ENCODE results near the gene CCER1.

The CCER1 gene

DNA sequence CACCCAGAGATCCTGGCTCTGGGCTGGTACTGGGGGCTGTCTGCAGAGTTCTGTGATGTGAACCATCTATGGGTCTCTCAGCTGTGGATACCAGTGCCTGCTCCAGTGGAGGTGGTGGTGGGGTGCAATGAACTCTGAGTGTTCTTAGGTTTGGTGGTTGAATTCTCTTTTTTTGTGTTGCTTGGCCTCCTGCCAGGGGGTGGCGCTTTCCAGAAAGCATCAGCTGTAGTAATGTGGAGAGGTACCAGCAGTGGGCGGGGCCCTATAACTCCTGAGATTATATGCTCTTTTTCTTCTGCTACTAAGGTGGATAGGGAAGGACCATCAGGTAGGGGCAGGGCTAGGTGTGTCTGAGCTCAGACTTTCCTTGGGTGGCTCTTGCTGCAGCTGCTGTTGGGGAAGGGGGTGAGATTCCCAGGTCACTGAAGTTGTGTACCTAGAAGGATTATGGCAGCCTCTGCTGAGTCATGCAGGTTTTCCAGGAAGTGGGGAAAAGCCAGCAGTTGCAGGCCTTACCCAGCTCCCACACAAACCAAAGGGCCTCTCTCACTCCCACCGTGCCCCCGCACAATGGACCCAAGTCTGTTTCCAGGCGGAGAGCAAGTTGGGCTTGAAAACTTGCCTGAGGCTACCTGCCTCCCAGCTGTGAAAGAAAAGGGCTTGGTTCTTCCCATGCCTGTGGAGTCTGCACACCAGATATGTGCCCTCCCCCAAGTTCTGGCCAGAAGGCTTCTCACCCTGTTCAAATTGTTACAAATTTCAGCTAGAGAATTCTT lies 18.6 kb downstream of the CCER1 start:
- H3K4me3 ChIP-seq (ENCODE audit: low read length) = no peak overlapping the region
- H3K4me1 ChIP-seq (ENCODE audit: insufficient read depth, low read length) = no peaks in the 10 kb centered on the region
- no peaks in the 10 kb centered on the region for H3K9me3 ChIP-seq (ENCODE audit: low read length)
- H3K36me3 ChIP-seq (ENCODE audit: insufficient read depth, low read length) = no peaks in the 10 kb centered on the region
- no peaks in the 10 kb centered on the region for H3K27me3 ChIP-seq (ENCODE audit: insufficient read depth, low read length)
- H2AFZ ChIP-seq (ENCODE audit: low read depth, low read length) = no peak overlapping the region

DNA sequence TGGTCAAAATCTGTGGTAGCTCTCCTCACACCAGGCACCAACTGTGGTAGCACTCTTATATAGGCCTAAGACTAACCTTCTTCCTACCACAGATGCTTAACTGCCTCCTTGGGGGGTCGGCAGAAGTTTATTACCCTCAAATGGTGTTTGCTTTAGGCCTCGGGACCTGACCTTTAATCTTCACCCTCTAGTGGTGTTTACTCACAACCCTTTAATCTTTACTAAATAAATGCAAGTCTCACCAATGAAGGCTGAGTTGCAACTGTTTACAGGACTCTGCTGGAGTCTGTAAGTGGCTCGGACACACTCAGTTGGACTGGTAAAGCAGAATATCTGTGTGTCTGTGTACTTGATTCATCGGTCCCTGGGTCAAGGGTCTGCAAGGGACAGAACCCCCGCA lies 29.4 kb downstream of the CCER1 start:
- Histone ChIP-seq H3K27me3 (ENCODE audit: insufficient read depth, low read length) (no peaks in the 10 kb centered on the region), H3K4me3 (ENCODE audit: low read length) (no peak overlapping the region), H3K4me1 (ENCODE audit: insufficient read depth, low read length) (no peaks in the 10 kb centered on the region), H3K9me3 (ENCODE audit: low read length) (no peaks in the 10 kb centered on the region), H3K36me3 (ENCODE audit: insufficient read depth, low read length) (no peaks in the 10 kb centered on the region), H2AFZ (ENCODE audit: low read depth, low read length) (no peak overlapping the region)

DNA sequence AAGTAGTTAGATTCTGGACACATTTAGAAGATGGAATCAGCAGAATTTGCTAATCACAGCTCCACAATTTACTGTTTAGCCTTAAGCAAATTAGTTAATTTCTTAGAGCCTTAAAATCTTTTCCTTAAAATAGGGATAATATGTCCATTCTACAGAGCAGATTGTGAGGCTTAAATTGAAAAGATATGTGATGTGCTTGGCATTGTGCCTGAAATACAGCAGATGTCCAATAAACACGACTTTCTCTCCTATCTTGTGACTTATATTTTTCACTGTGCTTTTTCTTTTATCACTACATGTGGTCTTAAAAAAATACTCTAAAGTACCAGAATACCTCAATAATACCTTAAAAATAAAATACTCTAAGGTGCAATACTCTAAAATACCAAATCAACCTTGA lies 30.6 kb downstream of the CCER1 start:
- Histone ChIP-seq H3K9me3 (ENCODE audit: low read length) (no peaks in the 10 kb centered on the region), H3K4me1 (ENCODE audit: insufficient read depth, low read length) (no peaks in the 10 kb centered on the region), H3K27me3 (ENCODE audit: insufficient read depth, low read length) (no peaks in the 10 kb centered on the region), H3K4me3 (ENCODE audit: low read length) (no peak overlapping the region), H2AFZ (ENCODE audit: low read depth, low read length) (no peak overlapping the region), H3K36me3 (ENCODE audit: insufficient read depth, low read length) (no peaks in the 10 kb centered on the region)

DNA sequence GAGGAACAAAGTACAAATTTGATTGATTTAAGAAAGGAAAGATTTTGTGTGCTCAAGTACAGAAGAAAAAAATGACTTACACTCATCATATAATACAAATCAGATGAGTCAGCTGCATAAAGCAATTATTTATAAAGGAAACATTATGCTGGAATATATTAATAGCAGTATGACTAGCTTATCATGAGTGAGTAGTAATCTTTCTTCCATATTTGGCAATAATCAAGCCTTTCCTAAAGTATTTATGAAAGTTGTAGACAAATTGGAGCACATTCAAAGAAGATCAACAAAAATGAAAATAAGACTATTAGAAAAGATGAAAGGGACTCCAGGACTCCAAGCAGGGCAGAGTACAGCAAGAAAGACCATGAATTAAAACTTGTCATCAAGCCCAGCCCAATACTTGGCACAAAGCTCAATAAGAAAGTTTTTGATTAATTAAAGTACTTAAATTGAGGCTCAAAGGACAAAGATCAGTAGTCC lies 32.8 kb downstream of the CCER1 start:
- H3K27me3 ChIP-seq (ENCODE audit: insufficient read depth, low read length) = no peaks in the 10 kb centered on the region
- H3K9me3 ChIP-seq (ENCODE audit: low read length) = no peaks in the 10 kb centered on the region
- no peaks in the 10 kb centered on the region for H3K4me1 ChIP-seq (ENCODE audit: insufficient read depth, low read length)
- no peak overlapping the region for H3K4me3 ChIP-seq (ENCODE audit: low read length)
- H3K36me3 ChIP-seq (ENCODE audit: insufficient read depth, low read length) = no peaks in the 10 kb centered on the region
- no peak overlapping the region for H2AFZ ChIP-seq (ENCODE audit: low read depth, low read length)

DNA sequence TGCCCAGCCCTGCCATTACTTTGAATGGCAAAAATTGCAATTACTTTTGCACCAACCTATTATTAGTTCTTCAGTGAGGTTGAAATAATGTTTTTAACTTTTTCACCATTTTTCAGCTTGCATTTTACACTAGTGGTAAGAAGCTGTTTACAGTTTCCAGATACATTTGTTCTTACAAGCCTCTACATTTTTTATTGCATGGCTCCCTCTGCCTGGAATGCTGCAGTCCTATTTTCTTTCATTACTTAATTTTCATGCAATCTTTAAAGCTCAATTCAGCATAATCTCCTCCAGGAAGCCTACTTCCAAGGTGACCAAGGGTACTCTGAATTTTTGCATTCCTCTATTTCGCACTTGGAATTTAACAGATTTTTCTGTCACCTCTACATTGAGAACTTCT lies 33.4 kb downstream of the CCER1 start:
- no peak overlapping the region for H3K4me3 ChIP-seq (ENCODE audit: low read length)
- no peaks in the 10 kb centered on the region for H3K27me3 ChIP-seq (ENCODE audit: insufficient read depth, low read length)
- H3K4me1 ChIP-seq (ENCODE audit: insufficient read depth, low read length) = no peaks in the 10 kb centered on the region
- H3K36me3 ChIP-seq (ENCODE audit: insufficient read depth, low read length) = no peaks in the 10 kb centered on the region
- H2AFZ ChIP-seq (ENCODE audit: low read depth, low read length) = no peak overlapping the region
- H3K9me3 ChIP-seq (ENCODE audit: low read length) = no peaks in the 10 kb centered on the region

DNA sequence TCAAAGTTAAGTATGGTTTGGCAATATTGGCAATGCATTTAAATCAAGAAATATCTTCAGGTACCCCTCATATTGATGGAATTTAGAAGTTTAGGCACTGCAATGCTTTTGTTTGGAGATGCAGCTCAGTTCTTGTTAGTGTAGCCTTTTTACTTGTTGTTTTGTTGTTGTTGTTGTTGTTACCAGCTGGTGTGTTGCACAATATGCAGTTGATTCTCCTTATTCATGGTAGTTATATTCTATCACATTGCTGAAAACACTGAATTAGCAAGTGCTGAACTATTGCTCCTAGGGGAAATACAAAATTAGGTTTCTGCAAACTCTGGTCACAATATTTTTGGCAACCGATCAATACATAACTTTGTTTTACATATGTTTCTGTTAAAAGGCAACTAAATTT lies 34.8 kb downstream of the CCER1 start:
- Histone ChIP-seq H2AFZ (ENCODE audit: low read depth, low read length) (no peak overlapping the region), H3K27me3 (ENCODE audit: insufficient read depth, low read length) (no peaks in the 10 kb centered on the region), H3K4me3 (ENCODE audit: low read length) (no peak overlapping the region), H3K4me1 (ENCODE audit: insufficient read depth, low read length) (no peaks in the 10 kb centered on the region), H3K36me3 (ENCODE audit: insufficient read depth, low read length) (no peaks in the 10 kb centered on the region), H3K9me3 (ENCODE audit: low read length) (no peaks in the 10 kb centered on the region)

DNA sequence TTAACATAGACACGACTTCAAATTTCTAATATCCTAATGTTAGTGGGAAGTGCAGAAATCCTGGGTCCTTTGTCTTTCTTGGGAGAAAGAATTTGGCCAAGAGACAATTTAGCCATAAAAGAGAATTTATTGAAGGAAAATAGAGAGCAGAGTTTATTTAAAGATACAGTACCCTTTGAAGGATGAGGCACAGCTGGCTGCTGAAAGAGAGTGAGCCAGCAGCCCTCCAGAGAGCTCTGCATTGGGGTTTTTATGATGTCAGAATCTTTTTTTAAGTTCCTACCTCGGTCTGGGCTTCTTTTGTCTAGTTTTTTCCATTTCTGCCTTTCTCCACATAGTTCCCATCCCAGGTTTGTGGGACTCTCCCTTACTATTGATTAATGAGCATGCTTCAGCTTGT lies 37.5 kb downstream of the CCER1 start:
- H3K27me3 ChIP-seq (ENCODE audit: insufficient read depth, low read length) = no peaks in the 10 kb centered on the region
- H3K4me1 ChIP-seq (ENCODE audit: insufficient read depth, low read length) = no peaks in the 10 kb centered on the region
- H3K36me3 ChIP-seq (ENCODE audit: insufficient read depth, low read length) = no peaks in the 10 kb centered on the region
- H3K4me3 ChIP-seq (ENCODE audit: low read length) = no peak overlapping the region
- H3K9me3 ChIP-seq (ENCODE audit: low read length) = no peaks in the 10 kb centered on the region
- H2AFZ ChIP-seq (ENCODE audit: low read depth, low read length) = no peak overlapping the region

DNA sequence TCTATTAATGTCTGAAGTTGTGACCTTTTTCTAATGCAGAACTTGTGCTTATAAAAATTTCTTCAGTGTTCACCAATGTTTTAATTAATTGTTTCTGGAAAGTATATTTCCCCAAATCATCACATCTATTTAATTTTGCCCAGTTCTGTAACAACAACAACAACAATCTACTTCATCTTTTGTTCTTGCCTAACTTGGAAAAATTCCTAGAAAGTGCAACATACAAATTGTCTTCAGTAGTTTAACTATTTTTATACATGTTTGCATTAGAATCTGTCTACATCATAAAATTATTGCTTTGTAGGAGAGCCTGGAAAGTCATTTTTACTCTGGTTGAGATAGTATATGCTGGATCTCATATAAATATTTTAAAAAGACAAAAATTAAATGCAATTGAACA lies 38.5 kb downstream of the CCER1 start:
- Histone ChIP-seq H3K27me3 (ENCODE audit: insufficient read depth, low read length) (no peaks in the 10 kb centered on the region), H3K9me3 (ENCODE audit: low read length) (no peaks in the 10 kb centered on the region), H3K4me1 (ENCODE audit: insufficient read depth, low read length) (no peaks in the 10 kb centered on the region), H3K4me3 (ENCODE audit: low read length) (no peak overlapping the region), H3K36me3 (ENCODE audit: insufficient read depth, low read length) (no peaks in the 10 kb centered on the region), H2AFZ (ENCODE audit: low read depth, low read length) (no peak overlapping the region)

DNA sequence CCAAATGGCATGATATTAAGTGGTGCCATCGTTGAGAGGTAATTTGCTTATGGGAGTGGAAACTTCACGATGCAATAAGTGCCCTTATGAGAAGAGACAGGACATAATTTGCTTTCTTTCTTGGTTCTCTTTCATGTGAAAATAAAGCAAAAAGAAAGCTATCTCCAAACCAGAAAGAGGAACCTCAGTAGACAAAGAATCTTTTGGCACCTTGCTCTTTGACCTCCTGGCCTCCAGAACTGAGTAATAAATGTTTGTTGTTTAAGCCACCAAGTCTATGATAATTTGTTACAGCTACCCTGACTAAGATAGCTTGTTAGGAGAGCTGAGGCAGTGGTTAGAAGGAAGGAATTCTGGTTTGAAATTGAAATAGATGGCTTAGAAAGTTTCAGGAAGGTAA lies 39.6 kb downstream of the CCER1 start:
- H3K4me3 ChIP-seq (ENCODE audit: low read length) = no peak overlapping the region
- H2AFZ ChIP-seq (ENCODE audit: low read depth, low read length) = no peak overlapping the region
- H3K4me1 ChIP-seq (ENCODE audit: insufficient read depth, low read length) = no peaks in the 10 kb centered on the region
- H3K36me3 ChIP-seq (ENCODE audit: insufficient read depth, low read length) = no peaks in the 10 kb centered on the region
- H3K9me3 ChIP-seq (ENCODE audit: low read length) = no peaks in the 10 kb centered on the region
- no peaks in the 10 kb centered on the region for H3K27me3 ChIP-seq (ENCODE audit: insufficient read depth, low read length)

DNA sequence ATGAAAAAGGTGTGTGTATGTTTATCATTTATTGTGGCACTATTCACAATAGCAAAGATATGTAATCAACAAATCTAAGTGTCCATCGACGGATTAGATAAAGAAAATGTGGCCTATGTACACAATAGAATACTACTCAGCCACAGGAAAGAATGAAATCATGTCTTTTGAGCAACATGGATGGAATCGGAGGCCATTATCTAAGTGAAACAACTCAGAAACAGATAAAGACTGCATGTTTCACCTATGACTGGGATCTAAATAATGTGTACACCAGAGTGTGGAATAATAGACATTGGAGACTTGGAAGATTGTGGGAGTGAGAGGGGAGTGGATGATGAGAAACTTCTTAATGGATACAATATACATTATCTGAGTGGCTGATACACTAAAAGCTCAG lies 44.0 kb downstream of the CCER1 start:
- no peak overlapping the region for H3K4me3 ChIP-seq (ENCODE audit: low read length)
- no peaks in the 10 kb centered on the region for H3K27me3 ChIP-seq (ENCODE audit: insufficient read depth, low read length)
- H3K36me3 ChIP-seq (ENCODE audit: insufficient read depth, low read length) = no peaks in the 10 kb centered on the region
- peaks cover under 1% of the 10 kb centered on the region for H3K4me1 ChIP-seq (ENCODE audit: insufficient read depth, low read length)
- no peaks in the 10 kb centered on the region for H3K9me3 ChIP-seq (ENCODE audit: low read length)
- H2AFZ ChIP-seq (ENCODE audit: low read depth, low read length) = no peak overlapping the region

DNA sequence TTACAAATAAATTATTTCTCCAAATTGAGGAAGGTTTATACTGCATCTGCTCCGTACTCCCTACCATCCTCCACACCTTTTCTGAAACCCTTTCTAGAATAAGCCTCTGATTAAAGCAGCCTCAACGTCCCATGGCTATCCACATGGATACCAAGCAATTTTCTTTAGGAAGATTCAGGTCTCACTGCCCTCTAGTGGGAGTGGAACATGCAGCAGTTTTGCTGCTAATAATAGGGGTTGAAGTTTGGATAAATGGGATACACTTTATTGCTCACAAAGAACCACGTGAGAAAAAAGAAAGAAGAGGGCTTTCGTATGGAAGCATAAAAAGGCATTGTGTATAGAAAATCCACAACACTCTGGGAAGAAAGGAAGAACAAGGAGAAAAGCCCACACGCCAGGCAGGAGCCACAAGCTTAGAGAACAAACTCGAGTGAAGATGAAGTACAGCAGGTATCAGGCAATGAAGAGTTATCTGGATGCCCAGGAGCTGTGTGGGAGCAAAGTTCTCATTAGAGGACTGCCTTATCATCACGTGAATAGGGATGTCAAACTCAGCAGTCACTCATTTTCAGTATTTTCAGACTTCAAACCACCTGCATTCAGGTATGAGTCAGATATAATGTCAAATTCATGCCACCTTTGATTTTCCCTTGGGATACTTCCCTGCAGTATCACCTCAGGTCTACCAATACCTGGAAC lies 45.8 kb downstream of the CCER1 start:
- no peak overlapping the region for H3K4me3 ChIP-seq (ENCODE audit: low read length)

DNA sequence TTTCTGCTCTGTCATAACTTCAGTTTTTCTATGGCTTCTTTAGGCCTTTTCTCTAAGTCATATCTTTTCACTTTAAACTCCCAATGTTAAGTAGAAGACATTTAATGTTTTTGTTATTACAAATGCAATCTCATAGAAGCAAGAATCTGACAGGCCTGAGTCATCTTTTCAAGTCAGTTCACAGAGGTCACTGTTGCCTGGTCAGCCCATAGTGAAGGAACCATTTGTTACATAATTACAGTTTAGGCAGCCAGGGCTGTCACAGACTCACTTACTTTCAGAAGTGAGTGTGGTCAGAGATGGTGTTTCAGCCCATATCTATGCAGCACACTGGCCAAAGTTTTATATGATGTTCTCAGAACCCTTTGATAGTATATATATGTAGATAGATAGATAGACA lies 46.5 kb downstream of the CCER1 start:
- Histone ChIP-seq H2AFZ (ENCODE audit: low read depth, low read length) (no peak overlapping the region), H3K27me3 (ENCODE audit: insufficient read depth, low read length) (no peaks in the 10 kb centered on the region), H3K36me3 (ENCODE audit: insufficient read depth, low read length) (no peaks in the 10 kb centered on the region), H3K9me3 (ENCODE audit: low read length) (no peaks in the 10 kb centered on the region), H3K4me1 (ENCODE audit: insufficient read depth, low read length) (peaks cover 3% of the 10 kb centered on the region), H3K4me3 (ENCODE audit: low read length) (no peak overlapping the region)

More for the DNA sequence above, 45.8 kb downstream of the CCER1 start:
- Histone ChIP-seq H3K27me3 (ENCODE audit: insufficient read depth, low read length) (no peaks in the 10 kb centered on the region), H3K4me1 (ENCODE audit: insufficient read depth, low read length) (peaks cover 3% of the 10 kb centered on the region), H3K36me3 (ENCODE audit: insufficient read depth, low read length) (no peaks in the 10 kb centered on the region), H3K9me3 (ENCODE audit: low read length) (no peaks in the 10 kb centered on the region), H2AFZ (ENCODE audit: low read depth, low read length) (no peak overlapping the region)

DNA sequence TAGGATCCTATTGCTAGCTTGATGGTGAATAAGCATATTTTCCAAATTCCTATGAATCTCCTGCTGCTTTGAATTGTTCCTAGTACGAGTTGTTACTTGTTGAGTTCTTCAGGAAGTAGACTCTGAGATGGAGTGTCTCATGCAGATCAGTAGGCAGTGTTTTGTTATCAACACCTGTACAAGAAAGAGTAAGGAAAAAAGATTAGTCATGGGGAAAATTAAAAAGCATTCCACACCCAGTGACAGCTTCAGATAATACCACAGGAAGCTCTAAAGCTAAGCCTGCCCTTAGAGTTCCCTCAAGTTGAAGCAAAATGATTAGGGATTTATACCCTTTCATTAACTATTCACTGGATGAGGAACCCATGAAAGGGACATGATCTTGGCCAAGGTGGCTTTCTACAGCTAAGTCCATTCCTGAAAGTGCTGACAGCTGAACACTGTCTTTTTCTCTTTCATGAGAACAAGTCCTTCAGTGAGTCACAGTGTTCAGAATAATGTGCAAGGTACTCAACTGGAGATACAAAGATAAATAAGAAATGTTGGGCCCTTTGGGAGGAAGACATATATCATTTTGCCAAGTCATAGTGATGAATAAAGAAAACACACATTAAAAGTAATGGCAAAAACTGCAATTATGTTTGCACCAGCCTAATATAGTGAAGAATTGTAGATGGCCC lies 49.1 kb downstream of the CCER1 start:
- Histone ChIP-seq H3K27me3 (ENCODE audit: insufficient read depth, low read length) (no peaks in the 10 kb centered on the region), H3K4me3 (ENCODE audit: low read length) (no peak overlapping the region), H3K4me1 (ENCODE audit: insufficient read depth, low read length) (peaks cover 3% of the 10 kb centered on the region), H3K9me3 (ENCODE audit: low read length) (no peaks in the 10 kb centered on the region), H3K36me3 (ENCODE audit: insufficient read depth, low read length) (no peaks in the 10 kb centered on the region), H2AFZ (ENCODE audit: low read depth, low read length) (no peak overlapping the region)

Measured in neuron (in vitro differentiated cells).